Ovary (tissue), 3 donors: ENCODE results near the gene DRAP1.

Source experiments
- POLR2A ChIP-seq: fragments of 450-650 bp; IDR thresholded peaks from one replicate; pipeline ENCODE4 v1.6.1; 2017; ENCODE audit warnings: antibody characterized with exemption, mild to moderate bottlenecking, moderate library complexity
- TF ChIP-seq, protein P1 (sequence below), 3 donors: fragments of 450-650 bp in 2 of 3; fragments of 200-600 bp in 1 of 3; IDR thresholded peaks; one replicate each; pipeline versions ENCODE4 v1.5.1 to v1.8.0; 2016 to 2022; ENCODE audit warnings: antibody characterized with exemption in 3 of 3, mild to moderate bottlenecking in 1 of 3
- donor health status: DM: no; HTN: no; CAD: no.

DNA sequence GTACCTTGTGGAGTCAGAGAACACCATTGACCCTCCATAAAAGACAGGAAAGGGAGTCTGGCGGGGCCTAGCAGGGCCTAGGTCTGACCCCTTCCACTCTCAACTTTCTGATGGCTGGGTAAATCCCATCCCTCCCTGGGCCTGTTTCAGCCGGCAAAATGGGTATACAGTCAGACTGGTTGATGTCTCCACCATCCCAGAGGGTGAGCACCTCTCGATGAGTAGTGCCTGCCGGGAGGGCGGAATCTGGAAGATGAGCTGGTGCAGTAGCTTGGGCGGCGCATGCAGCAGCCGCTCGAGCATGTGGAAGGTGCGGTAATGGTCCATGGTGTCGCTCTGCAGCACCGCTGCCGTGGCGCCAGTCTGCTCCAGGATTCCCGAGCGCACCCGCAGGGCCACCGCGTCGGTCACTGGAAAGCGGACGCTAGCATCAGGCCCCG is 31.5 kb upstream of the DRAP1 start:
- TF ChIP-seq, protein P1, sequence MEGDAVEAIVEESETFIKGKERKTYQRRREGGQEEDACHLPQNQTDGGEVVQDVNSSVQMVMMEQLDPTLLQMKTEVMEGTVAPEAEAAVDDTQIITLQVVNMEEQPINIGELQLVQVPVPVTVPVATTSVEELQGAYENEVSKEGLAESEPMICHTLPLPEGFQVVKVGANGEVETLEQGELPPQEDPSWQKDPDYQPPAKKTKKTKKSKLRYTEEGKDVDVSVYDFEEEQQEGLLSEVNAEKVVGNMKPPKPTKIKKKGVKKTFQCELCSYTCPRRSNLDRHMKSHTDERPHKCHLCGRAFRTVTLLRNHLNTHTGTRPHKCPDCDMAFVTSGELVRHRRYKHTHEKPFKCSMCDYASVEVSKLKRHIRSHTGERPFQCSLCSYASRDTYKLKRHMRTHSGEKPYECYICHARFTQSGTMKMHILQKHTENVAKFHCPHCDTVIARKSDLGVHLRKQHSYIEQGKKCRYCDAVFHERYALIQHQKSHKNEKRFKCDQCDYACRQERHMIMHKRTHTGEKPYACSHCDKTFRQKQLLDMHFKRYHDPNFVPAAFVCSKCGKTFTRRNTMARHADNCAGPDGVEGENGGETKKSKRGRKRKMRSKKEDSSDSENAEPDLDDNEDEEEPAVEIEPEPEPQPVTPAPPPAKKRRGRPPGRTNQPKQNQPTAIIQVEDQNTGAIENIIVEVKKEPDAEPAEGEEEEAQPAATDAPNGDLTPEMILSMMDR (IDR thresholded peaks at IDR 0.05), result no peak
- no peak for TF ChIP-seq POLR2A
